ENCODE results near the gene B4GALNT4.
"Not testable (repeated sequence)": the region's sequence is repeated elsewhere in the genome, so short reads cannot be mapped to it uniquely, and the experiment has no call there.

The B4GALNT4 gene

GRCh38 chr11:376531-377173 is 7.4 kb downstream of the B4GALNT4 start:
- no peak for DNase-seq

GRCh38 chr11:377174-377865 is 8.0 kb downstream of the B4GALNT4 start:
- no peak for DNase-seq

GRCh38 chr11:377883-378500 is 8.7 kb downstream of the B4GALNT4 start:
- no peak for DNase-seq

- DNase-seq: no peak
These were observed 10.2 kb downstream of the B4GALNT4 start for GRCh38 chr11:379205-380094.

GRCh38 chr11:380095-380480 is 10.8 kb downstream of the B4GALNT4 start:
- no peak for DNase-seq

GRCh38 chr11:380491-380890 is 11.2 kb downstream of the B4GALNT4 start:
- no peak for DNase-seq

- DNase-seq: no peak
These were observed 11.7 kb downstream of the B4GALNT4 start for GRCh38 chr11:380996-381395.

- DNase-seq: no peak
These were observed 12.3 kb downstream of the B4GALNT4 start for GRCh38 chr11:381501-382072.

GRCh38 chr11:382081-382629 is 12.9 kb downstream of the B4GALNT4 start:
- no peak for DNase-seq

GRCh38 chr11:383431-383830 is 14.1 kb downstream of the B4GALNT4 start:
- no peak for DNase-seq

GRCh38 chr11:384511-384910 is 15.2 kb downstream of the B4GALNT4 start:
- no peak for DNase-seq

- no peak for DNase-seq
These were observed 16.5 kb downstream of the B4GALNT4 start for GRCh38 chr11:385594-386351.

- DNase-seq: no peak
These were observed 17.2 kb downstream of the B4GALNT4 start for GRCh38 chr11:386483-386882.

GRCh38 chr11:387193-387793 is 18.0 kb downstream of the B4GALNT4 start:
- no peak for DNase-seq

- DNase-seq: not testable (repeated sequence)
These were observed 20.1 kb downstream of the B4GALNT4 start for GRCh38 chr11:389369-389768.

GRCh38 chr11:390175-390574 is 20.9 kb downstream of the B4GALNT4 start:
- no peak for DNase-seq

- no peak for DNase-seq
These were observed 22.1 kb downstream of the B4GALNT4 start for GRCh38 chr11:391117-392017.

- DNase-seq: no peak
These were observed 22.9 kb downstream of the B4GALNT4 start for GRCh38 chr11:392102-392777.

GRCh38 chr11:393219-394033 is 24.1 kb downstream of the B4GALNT4 start:
- no peak for DNase-seq
